Urothelium cell line (cell line): ENCODE measurements around the gene ADGRG1.
"Not testable (repeated sequence)": the region's sequence is repeated elsewhere in the genome, so short reads cannot be mapped to it uniquely, and the experiment has no call there.

Source experiments
- DNase-seq: peaks from one replicate; pipeline ENCODE4 v3.0.0; 2011; ENCODE audit warnings: low spot score, mixed read lengths
- FAIRE-seq: peaks from 2 replicates; lab custom pipeline; 2011; peaks lifted over from hg19 to GRCh38; lab: Jason Lieb, UNC

ADGRG1 gene

DNA sequence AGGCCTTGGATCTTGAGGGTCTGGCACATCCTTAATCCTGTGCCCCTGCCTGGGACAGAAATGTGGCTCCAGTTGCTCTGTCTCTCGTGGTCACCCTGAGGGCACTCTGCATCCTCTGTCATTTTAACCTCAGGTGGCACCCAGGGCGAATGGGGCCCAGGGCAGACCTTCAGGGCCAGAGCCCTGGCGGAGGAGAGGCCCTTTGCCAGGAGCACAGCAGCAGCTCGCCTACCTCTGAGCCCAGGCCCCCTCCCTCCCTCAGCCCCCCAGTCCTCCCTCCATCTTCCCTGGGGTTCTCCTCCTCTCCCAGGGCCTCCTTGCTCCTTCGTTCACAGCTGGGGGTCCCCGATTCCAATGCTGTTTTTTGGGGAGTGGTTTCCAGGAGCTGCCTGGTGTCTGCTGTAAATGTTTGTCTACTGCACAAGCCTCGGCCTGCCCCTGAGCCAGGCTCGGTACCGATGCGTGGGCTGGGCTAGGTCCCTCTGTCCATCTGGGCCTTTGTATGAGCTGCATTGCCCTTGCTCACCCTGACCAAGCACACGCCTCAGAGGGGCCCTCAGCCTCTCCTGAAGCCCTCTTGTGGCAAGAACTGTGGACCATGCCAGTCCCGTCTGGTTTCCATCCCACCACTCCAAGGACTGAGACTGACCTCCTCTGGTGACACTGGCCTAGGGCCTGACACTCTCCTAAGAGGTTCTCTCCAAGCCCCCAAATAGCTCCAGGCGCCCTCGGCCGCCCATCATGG lies 35.7 kb downstream of the ADGRG1 start:
- DNase-seq, result no peak
- no peak for FAIRE-seq

GRCh38 chr16:57664662-57665025 lies 36.2 kb downstream of the ADGRG1 start:
- DNase-seq (no peak), FAIRE-seq (no peak)

DNA sequence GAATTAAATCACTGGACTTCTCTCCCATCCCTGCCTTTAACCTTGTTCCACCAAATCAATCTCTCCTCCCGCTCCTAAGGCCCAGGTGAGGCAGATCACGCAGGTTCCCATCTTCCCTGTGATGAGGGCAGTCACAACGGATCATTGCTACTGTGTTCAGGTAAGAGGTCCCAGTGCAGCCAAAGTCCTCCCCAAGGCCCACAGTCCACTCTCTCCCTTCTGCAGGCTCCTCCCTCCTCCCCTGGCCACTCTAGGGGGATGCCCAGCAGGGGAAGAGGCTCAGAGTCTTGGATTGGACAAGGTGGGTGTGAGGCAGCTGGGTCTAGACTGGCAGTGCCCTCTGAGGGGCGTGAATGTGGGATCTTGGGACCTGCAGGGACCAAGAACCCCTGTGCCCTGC lies 37.1 kb downstream of the ADGRG1 start:
- FAIRE-seq, result no peak
- DNase-seq, result no peak

DNA sequence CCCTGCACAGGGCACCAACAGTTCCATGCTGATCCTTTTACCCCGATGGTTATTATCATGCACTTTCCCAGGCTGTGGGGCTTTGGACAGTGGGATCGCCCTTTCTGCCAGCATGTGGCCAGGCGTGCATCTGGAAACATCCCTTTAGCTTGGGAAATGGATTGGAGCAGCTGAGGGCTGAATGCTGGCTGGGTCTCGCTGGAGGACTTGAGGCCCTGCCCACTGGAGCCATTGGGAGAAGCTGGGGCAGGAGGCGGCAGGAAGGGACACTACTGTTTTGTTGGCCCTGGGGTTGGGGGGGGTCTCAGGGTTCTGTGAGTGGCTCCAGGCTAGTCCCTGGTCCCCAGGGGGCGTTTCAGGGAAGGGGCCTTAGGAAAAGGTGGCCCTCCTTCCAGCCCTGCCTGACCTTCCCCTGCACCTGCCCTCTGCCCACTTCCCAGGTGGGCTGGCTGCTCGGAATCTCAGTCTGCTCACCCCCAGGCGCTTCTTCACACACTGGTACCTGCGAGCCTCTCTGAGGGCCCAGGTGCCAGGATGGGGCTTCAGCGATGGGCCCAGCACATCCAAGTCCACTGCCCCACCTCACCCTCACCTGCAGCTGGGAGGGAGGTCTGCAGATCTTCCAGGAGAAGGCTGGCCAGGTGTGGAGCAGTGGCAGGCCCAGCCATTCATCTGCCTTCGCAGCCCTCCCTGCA lies 38.1 kb downstream of the ADGRG1 start:
- DNase-seq, result no peak
- FAIRE-seq, result no peak

DNA sequence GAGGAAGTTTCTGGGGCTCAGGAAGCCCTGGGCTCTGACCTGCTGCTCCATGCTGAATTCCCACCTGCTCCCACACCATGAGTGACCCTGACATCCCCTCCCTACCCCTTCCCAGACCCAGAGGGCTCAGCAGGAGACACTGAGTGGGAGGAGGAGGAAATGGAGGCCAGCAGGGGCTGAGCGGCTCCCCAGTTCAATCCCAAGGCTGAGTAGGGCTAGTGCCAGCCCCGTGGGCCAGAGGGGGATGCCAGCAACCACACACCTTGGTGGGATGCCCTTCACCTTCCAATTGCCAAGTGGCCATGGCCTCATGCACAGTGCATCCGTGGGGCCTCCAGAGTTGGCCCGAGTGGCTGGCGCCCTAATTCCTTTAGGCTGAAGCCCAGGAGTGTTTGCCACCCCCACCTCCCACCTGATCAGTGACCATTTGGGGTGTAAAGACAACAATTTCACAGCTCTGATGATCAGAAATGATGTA lies 38.7 kb downstream of the ADGRG1 start:
- FAIRE-seq (no peak), DNase-seq (no peak)

DNA sequence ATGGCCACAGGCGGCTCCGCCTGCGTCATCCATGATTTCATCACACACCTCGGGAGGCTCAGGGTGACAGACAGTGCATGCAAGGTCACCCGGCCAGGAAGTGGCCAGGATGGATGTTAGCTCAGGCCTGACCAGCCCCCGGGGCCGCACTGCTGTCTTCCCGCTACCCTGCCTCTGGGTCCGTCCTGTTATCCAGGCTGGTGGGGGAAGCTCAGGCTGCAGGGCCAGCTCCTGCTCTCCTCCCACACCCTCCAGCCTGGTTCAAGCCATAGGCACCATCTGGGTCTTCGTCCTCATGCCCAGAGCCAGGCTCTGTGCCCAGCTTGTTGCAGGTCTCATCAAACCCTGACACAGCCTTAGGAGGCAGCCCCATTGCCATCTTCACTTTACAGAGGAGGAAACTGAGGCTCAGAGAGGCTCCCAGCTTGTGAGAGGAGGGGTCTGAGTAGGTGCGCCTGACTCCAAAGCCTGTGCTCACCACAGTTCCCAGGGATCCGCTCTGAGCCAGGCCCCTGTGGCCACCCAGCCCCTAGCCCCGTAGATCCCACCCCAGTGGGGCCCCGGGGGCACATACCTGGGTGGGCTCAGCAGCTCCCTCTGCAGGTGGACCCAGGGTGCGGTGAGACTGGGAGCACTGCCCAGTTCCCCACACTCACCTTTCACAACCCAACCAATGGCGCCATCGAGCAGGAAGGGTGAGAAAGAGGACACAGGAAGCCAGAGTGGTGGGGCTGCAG lies 39.3 kb downstream of the ADGRG1 start:
- no peak for DNase-seq
- FAIRE-seq, result no peak

DNA sequence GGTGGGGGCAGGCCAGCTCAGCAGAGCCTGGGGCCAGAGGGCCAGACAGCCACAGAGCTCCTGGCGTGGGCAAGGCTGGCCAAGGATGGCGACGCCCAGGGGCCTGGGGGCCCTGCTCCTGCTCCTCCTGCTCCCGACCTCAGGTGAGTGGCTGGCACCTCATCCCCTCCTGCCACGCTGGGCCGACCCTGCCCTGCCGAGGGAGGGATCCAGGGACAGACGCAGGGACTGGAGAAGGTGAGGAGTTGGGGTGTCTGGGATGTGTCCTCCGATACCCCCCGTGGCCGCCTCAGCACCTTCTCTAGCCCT lies 39.8 kb downstream of the ADGRG1 start, which contains the start of gene ADGRG3:
Gene ADGRG3, plus strand, starts transcription at position 44 of the 309 bp plus-strand sequence. Its CDS starts 42 bp downstream, at position 86.
- FAIRE-seq, result no peak
- DNase-seq, result no peak

DNA sequence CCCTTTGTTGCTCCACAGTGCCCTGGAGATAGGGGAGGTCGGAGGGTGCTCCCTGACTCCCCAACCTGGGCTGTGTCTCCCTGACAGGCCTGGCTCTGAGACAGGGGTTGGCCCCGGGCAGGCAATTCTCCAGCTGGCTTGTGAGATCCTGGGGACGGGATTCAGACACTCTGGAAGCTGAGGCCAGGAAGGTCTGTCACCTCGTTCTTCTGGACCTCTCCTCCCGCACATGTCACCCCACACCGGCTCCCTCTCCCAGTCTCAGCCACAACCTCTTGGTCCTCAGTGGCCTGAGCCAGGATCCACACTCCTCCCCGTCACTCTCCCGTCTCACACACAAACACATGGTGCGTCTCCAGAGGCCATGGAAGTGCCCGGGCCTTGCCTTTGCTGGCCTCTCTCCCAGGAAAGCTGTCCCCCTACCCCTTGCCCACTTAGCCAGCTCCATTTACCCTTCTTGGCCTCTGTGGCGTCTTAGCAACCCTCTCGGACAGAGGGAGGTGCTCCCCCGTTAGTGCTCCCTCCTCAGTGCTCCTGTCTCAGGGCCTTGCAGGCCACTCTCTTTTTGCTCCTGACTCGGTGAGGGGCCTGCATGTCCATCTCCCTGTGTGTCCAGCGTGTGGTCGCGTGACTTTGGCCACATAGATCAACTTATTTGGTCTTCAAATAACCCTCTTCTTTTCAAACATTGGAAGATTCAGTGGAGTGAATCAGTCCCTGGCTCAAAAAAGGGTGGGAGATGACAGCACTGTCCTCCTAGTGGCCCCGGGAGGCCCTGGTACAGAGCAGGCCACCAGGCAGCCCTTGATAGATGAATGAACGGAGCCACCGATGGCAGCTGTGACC lies 40.4 kb downstream of the ADGRG1 start:
- DNase-seq (no peak), FAIRE-seq (no peak)

- FAIRE-seq, result no peak
- DNase-seq, result no peak
These were observed 41.2 kb downstream of the ADGRG1 start for GRCh38 chr16:57669476-57670162.

GRCh38 chr16:57670196-57670595 lies 41.8 kb downstream of the ADGRG1 start:
- DNase-seq, result no peak
- no peak for FAIRE-seq

DNA sequence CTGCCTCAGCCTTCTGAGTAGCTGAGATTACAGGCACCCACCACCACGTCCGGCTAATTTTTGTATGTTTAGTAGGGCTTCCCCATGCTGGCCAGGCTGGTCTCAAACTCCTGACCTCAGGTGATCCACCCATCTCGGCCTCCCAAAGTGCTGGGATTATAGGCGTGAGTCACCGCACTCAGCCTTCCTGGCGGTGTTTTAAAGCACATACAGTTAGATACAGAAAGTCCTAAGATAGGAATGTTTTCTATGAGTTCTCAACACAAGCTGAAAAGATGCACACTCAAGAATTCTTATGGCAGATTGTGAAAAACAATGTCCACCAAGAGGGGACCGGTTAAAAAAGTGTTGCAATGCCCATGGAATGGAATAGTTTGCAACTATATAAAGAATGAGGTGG lies 43.0 kb downstream of the ADGRG1 start:
- FAIRE-seq, result not testable (repeated sequence)

DNA sequence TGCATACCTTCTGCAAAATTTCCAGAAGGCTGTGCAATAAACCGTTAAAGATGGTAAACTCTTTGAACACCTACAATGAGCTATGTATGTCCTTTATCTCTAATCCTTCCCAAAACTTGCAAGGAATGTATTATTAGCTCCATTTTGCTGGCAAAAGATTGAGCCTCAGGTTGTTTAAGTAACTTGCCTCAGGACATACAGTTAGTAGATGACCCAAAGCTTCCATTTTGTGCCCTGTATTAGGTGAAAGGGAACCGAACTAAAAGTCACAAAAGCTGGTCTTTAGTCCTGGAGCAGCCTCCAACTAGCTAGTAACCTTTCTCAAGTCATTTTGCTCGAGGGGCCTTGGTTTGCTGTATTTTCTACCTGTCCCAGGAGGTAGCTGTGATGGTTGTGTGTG lies 44.0 kb downstream of the ADGRG1 start:
- FAIRE-seq, result no peak
- DNase-seq, result no peak

More for the DNA sequence above, 43.0 kb downstream of the ADGRG1 start:
- not testable (repeated sequence) for DNase-seq

- no peak for FAIRE-seq
These were observed 44.4 kb downstream of the ADGRG1 start for GRCh38 chr16:57672824-57673223.

GRCh38 chr16:57675741-57676551 lies 47.5 kb downstream of the ADGRG1 start:
- FAIRE-seq (no peak), DNase-seq (no peak)

More at GRCh38 chr16:57672824-57673223, 44.4 kb downstream of the ADGRG1 start:
- DNase-seq, result no peak

DNA sequence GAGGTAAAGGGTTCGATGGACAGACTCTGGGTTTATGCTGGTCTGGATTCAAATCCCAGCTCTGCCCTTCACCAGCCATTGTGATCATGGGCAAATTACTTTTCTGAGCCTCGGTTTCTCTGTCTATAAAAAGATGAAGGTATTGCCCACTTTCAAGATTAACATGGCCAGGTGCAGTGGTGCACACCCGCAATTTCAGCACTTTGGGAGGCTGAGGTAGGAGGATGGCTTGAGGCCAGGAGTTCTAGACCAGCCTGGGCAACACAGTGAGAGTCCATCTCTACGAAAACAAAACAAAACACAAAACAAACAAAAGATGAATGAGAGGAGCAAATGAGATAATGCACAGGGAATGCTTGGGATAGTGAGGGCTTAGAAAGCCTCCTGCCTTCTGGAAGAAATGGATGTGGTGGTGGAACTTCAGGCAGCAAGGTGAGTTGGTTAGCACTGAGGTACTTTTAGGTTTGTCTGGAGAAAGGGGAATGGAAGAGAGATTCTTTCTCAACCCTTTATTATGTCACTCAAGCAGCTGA lies 48.2 kb downstream of the ADGRG1 start:
- no peak for DNase-seq
- no peak for FAIRE-seq

DNA sequence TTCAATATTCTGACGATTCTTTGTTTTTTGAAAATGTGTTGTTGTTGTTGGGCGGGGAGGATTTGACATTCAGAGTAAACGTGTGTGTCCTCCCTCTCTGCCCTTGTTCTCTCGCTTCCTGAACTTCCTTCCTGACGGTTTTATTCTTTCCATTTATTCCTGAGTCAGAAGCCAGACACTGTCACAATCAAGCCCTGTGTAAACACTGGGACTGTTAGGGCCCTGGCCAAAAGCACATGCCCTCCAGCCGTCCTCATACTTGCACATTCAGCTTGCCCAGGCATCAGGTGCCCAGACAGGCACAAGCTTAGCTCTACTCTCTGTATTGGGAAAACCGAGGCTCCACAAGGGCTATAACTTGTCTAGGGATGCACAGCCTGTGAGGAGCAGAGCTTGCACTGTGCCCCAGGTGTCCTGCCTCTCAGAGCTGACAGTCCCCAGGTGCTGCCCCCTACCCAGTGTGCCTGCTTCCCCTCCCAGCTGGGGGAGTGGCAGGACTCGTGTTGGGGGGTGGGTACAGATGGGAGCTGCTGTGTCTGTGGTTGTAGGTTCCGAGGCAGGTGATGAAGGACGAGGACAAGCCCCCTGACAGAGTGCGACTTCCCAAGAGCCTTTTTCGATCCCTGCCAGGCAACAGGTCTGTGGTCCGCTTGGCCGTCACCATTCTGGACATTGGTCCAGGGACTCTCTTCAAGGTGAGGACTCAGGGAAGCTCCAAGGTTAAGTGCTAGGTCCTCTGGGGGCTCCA lies 49.4 kb downstream of the ADGRG1 start:
- DNase-seq, result no peak

GRCh38 chr16:57679016-57679415 lies 50.6 kb downstream of the ADGRG1 start:
- no peak for FAIRE-seq
- DNase-seq, result no peak

More for the DNA sequence above, 49.4 kb downstream of the ADGRG1 start:
- FAIRE-seq, result no peak

DNA sequence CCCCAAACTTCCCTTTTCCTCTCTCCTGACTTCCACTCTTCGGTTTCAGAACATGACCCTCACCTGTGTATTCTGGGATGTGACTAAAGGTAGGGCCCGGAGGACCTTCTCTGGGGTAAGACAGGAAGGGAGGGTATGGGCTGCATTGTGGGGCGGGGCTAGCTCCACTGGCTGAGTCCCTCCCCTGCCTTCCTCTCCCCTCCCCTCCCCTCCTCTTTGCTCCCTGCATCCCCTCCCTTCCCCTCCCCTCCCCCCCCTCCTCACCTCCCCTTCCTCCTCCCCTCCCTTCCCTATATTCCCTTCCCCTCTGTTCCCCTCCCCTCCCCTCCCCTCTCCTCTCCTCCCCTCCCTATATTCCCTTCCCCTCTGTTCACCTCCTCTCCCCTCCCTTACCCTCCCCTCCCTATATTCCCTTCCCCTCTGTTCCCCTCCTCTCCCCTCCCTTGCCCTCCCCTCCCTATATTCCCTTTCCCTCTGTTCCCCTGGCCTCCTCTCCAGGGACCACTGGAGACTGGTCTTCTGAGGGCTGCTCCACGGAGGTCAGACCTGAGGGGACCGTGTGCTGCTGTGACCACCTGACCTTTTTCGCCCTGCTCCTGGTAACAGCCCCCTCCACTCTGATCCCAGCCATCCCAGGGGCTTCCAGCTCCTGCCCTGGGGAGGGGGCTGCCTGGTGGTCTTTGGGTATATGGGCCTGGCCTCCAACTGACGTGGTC lies 51.5 kb downstream of the ADGRG1 start:
- FAIRE-seq, result no peak
- DNase-seq, result no peak
